Loucy (cell line): ENCODE data around the gene ZSWIM8.

Experiments used
- H2AFZ ChIP-seq: fragments of 200-600 bp; sonication (generic); 2 replicates; pipeline ENCODE4 v1.6.0; 2016; ENCODE audit warnings: antibody characterized with exemption, mild to moderate bottlenecking, low read length, moderate library complexity
- H3F3A ChIP-seq: fragments of 200-600 bp; 2 replicates; pipeline ENCODE4 v1.6.0; 2016; ENCODE audit warnings: antibody characterized with exemption, low read depth, mild to moderate bottlenecking
- H3K27me3 ChIP-seq: fragments of 200-600 bp; sonication (generic); 2 replicates; pipeline ENCODE4 v1.6.1; 2014; ENCODE audit warnings: low read length, mild to moderate bottlenecking; ENCODE audit not compliant: insufficient read depth, poor library complexity, severe bottlenecking
- H3K36me3 ChIP-seq: fragments of 200-600 bp; sonication (generic); 2 replicates; pipeline ENCODE4 v1.6.1; 2016; ENCODE audit warnings: low read length; ENCODE audit not compliant: insufficient read depth
- H3K4me1 ChIP-seq: fragments of 200-600 bp; sonication (generic); 2 replicates; pipeline ENCODE4 v1.5.1; 2014; ENCODE audit warnings: low read length, mild to moderate bottlenecking; ENCODE audit not compliant: insufficient read depth, poor library complexity, severe bottlenecking
- H3K4me2 ChIP-seq: fragments of 200-600 bp; sonication (generic); 2 replicates; pipeline ENCODE4 v1.6.0; 2014; ENCODE audit warnings: antibody characterized with exemption, low read length, low read depth, mild to moderate bottlenecking; ENCODE audit not compliant: poor library complexity, severe bottlenecking
- H3K4me3 ChIP-seq: fragments of 200-600 bp; sonication (generic); 2 replicates; pipeline ENCODE4 v1.5.1; 2014; ENCODE audit warnings: low read length, mild to moderate bottlenecking, mixed read lengths; ENCODE audit not compliant: poor library complexity, severe bottlenecking
- H3K79me2 ChIP-seq: fragments of 200-600 bp; sonication (generic); 2 replicates; pipeline ENCODE4 v1.6.1; 2014; ENCODE audit warnings: low read length; ENCODE audit not compliant: insufficient read depth
- H3K9ac ChIP-seq: fragments of 200-600 bp; sonication (generic); 2 replicates; pipeline ENCODE4 v1.6.0; 2014; ENCODE audit warnings: mild to moderate bottlenecking, low read depth, low read length, moderate library complexity; ENCODE audit not compliant: poor library complexity, severe bottlenecking
- H3K9me2 ChIP-seq: fragments of 200-600 bp; sonication (generic); replicated peaks from 2 replicates; pipeline ENCODE4 v1.6.1; 2016; ENCODE audit warnings: low read depth, low read length, mixed read lengths
- H3K9me3 ChIP-seq: fragments of 200-600 bp; sonication (generic); 2 replicates; pipeline ENCODE4 v1.6.1; 2014; ENCODE audit warnings: mild to moderate bottlenecking, antibody characterized with exemption, low read length, low read depth; ENCODE audit not compliant: insufficient read depth
- H4K20me1 ChIP-seq: fragments of 200-600 bp; sonication (generic); 2 replicates; pipeline ENCODE4 v1.6.0; 2014; ENCODE audit warnings: antibody characterized with exemption, low read length, mild to moderate bottlenecking; ENCODE audit not compliant: insufficient read depth, poor library complexity, severe bottlenecking
- CTCF ChIP-seq: fragments of 200-600 bp; sonication (generic); conservative IDR thresholded peaks from 2 replicates; pipeline ENCODE4 v1.5.1; 2014; ENCODE audit warnings: mild to moderate bottlenecking, antibody characterized with exemption, low read length
- EZH2phosphoT487 ChIP-seq: fragments of 200-600 bp; IDR thresholded peaks from 2 replicates; pipeline ENCODE4 v1.6.1; 2018; ENCODE audit warnings: antibody characterized with exemption, mild to moderate bottlenecking, moderate library complexity, borderline replicate concordance

ZSWIM8 gene

DNA sequence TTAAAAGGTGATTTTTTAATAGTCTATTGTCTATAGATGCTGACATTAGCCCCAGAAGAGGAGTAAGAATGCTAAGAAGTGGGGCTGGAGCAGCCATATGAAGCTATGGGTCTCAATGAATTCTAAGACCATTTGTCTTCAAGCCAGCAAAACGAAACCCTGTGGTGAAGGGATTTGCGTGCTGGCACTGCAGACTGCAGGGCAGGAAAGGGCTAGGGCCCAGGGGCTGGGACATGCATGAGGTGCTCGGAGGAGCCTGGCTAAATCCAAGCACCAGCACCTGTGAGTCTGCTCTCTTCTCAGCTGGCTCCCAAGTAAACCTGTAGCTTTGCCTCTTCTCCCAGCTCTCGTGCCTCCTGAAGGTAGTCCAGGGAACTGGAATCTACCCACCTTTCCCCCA lies 27.3 kb downstream of the ZSWIM8 start:
- H3K4me2 ChIP-seq, result no peak overlapping the region
- no peaks in the 10 kb centered on the region for H3K9me2 ChIP-seq
- H3K27me3 ChIP-seq, result no peaks in the 10 kb centered on the region

GRCh38 chr10:73813333-73813732 lies 27.9 kb downstream of the ZSWIM8 start:
- Histone ChIP-seq H3K36me3 (peaks cover 45% of the 10 kb centered on the region; the same call in 1 of the 2 replicates), H3K4me2 (no peak overlapping the region), H3K4me3 (no peak overlapping the region), H4K20me1 (peaks cover 10% of the 10 kb centered on the region), H3K9me2 (no peaks in the 10 kb centered on the region), H3K79me2 (peaks cover 16% of the 10 kb centered on the region; the same call in 1 of the 2 replicates), H3K27me3 (no peaks in the 10 kb centered on the region), H3K4me1 (peaks cover 10% of the 10 kb centered on the region), H3K9ac (no peak overlapping the region), H3F3A (peaks cover 12% of the 10 kb centered on the region; the same call in 1 of the 2 replicates), H2AFZ (no peak overlapping the region), H3K9me3 (no peaks in the 10 kb centered on the region)
- TF ChIP-seq EZH2phosphoT487, result no peak
- no peak for TF ChIP-seq CTCF

More for the DNA sequence above, 27.3 kb downstream of the ZSWIM8 start:
- Histone ChIP-seq H4K20me1 (peaks cover 10% of the 10 kb centered on the region), H3F3A (peaks cover 12% of the 10 kb centered on the region; the same call in 1 of the 2 replicates), H3K4me3 (no peak overlapping the region), H2AFZ (no peak overlapping the region), H3K4me1 (peaks cover 16% of the 10 kb centered on the region), H3K9ac (no peak overlapping the region), H3K79me2 (peaks cover 21% of the 10 kb centered on the region; the same call in 1 of the 2 replicates), H3K9me3 (no peaks in the 10 kb centered on the region), H3K36me3 (peaks cover 40% of the 10 kb centered on the region; the same call in 1 of the 2 replicates)
- TF ChIP-seq EZH2phosphoT487 (no peak), CTCF (no peak)

DNA sequence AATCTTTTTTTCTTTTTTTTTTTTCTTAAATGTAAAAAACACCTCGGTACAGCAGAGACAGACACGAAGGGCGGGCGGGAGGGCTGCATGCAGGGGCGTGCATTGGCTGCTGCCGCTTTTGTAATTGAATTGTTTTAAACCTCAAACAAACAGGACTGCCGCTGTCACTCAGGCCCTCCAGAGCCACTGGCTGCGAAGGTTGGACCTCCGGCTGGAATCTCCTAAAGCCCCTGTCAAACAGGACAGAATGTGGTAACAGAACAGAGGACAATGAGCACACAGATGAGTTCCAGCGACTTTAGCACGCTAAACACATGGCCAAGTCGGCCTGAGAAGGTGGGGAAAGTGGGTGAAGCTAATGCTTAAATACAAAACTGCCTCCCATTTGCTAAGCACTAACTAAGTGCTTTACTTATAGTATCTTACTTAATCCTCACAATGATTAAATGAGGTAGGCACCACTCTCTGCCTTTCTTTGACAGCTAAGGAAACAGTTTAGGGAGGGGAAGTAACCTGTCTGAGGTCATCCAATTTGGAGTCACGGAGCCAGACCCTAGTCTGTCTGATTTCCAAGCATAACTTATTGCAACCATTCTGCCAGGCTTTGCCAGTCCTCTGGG lies 29.0 kb downstream of the ZSWIM8 start:
- Histone ChIP-seq H3K79me2 (peaks cover 14% of the 10 kb centered on the region; the same call in 1 of the 2 replicates), H3K9me2 (no peaks in the 10 kb centered on the region), H3F3A (peaks cover 12% of the 10 kb centered on the region; the same call in 1 of the 2 replicates), H3K36me3 (peaks cover 48% of the 10 kb centered on the region; the same call in 1 of the 2 replicates), H3K27me3 (no peaks in the 10 kb centered on the region), H3K4me1 (peaks cover 10% of the 10 kb centered on the region), H4K20me1 (peaks cover 10% of the 10 kb centered on the region), H3K4me2 (no peak overlapping the region), H3K9me3 (no peaks in the 10 kb centered on the region), H3K4me3 (no peak overlapping the region), H3K9ac (no peak overlapping the region), H2AFZ (no peak overlapping the region)
- TF ChIP-seq CTCF, result no peak
